Prostate gland (tissue), 2 donors: ENCODE data around the gene ANO2. TPM values are rescaled to one million over a fixed set of nuclear protein-coding genes. Genes with fewer than 3 reads are reported as not detected.

Source experiments
- DNase-seq: peaks from one replicate; pipeline ENCODE4 v3.0.0-alpha.2; 2019; ENCODE audit warnings: low spot score
- H3K27ac ChIP-seq, 2 donors: fragments of 200-600 bp; sonication (generic); 2 replicates each; pipeline ENCODE4 v1.5.1; 2017 to 2019
- H3K27me3 ChIP-seq: fragments of 200-600 bp; sonication (generic); replicated peaks from 2 replicates; pipeline ENCODE4 v1.5.1; 2019; ENCODE audit not compliant: insufficient read depth
- H3K36me3 ChIP-seq, 2 donors: fragments of 200-600 bp; sonication (generic); 1 replicate in 1 of 2; 2 replicates in 1 of 2; pipeline versions ENCODE4 v1.5.1 to v1.8.1; 2017 to 2019
- H3K4me1 ChIP-seq: fragments of 200-600 bp; sonication (generic); replicated peaks from 2 replicates; pipeline ENCODE4 v1.5.1; 2019
- H3K4me3 ChIP-seq, 2 donors: fragments of 200-600 bp; sonication (generic); 2 replicates each; pipeline ENCODE4 v1.5.1; 2017 to 2019
- H3K9me3 ChIP-seq: fragments of 200-600 bp; sonication (generic); 2 replicates; pipeline ENCODE4 v1.5.1; 2017
- POLR2A ChIP-seq: fragments of 450-650 bp; IDR thresholded peaks from one replicate; pipeline ENCODE4 v1.6.1; 2016; ENCODE audit warnings: antibody characterized with exemption, mild to moderate bottlenecking
- POLR2AphosphoS5 ChIP-seq: sonication (generic); formaldehyde crosslinking; IDR thresholded peaks from one replicate; pipeline ENCODE4 v1.6.1; 2017; ENCODE audit warnings: antibody characterized with exemption
- WGBS: methylation state at CpG from one replicate; pipeline ENCODE4 v1.1.5; 2018; 5-methylcytosine and 5-hydroxymethylcytosine counted together
- intact Hi-C: fragments of 100-400 bp; cut with DNase I; formaldehyde crosslinking; loops from one replicate; pipeline ENCODE4 v1.14.2; 2022
- total RNA-seq, 2 donors: library from RNA; depleted of rRNA; stranded (reverse); fragments of >200 nt; gene quantifications; one replicate each; pipeline ENCODE4 v1.1.0, GENCODE V29; 2016
- TF ChIP-seq, protein P1 (sequence below), 4 experiments: fragments of 200-600 bp in 2 of 4; fragments of 450-650 bp in 2 of 4; sonication (generic) in 2 of 4; IDR thresholded peaks; 1 replicate in 3 of 4; 2 replicates in 1 of 4; pipeline ENCODE4 v1.5.1; 2016 to 2019; ENCODE audit warnings: antibody characterized with exemption in 4 of 4, mild to moderate bottlenecking in 2 of 4, moderate library complexity in 2 of 4

The ANO2 gene
- total RNA-seq, 2 donors from 2014 or later: 0.64 to 7.0 TPM

DNA sequence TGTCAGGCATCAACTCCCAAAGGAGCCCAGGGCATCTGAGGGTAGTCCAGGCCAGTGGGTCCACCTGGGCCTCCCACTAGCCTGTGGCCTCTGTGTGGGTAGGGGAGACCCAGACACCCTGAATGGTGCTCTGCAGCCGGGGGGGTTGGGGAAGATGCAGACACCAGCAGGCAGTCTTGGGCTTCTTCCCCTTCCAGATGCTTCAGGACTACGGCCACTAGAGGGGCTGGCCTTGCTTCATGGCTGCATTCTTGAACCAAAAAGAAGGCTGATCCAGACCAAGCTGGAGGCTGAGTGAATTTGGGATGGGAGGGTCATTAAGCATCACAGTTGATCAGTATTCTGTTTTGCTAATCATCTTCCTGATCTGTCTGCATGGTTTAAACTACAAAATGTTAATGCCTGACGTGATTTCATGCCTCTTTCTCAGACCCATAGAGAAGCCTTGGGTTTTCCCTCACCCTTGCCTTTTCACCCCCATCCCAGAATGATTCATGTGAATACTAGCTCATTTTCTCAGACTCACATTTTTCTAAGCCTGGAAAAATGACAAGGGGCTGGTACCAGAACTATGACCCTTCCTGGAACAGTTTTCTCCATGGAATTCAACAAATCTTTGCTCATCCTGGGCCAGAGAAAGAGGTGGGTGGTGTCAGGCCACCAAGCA lies 379.0 kb downstream of the ANO2 start:
- intact Hi-C loops: no loop called here
- WGBS: 89% methylated on average over 3 of the region's 3 CpGs
- Histone ChIP-seq H3K4me1 (no peaks in the 10 kb centered on the region), H3K27me3 (no peaks in the 10 kb centered on the region), H3K4me3 (no peak overlapping the region), H3K9me3 (no peaks in the 10 kb centered on the region), H3K36me3 (no peaks in the 10 kb centered on the region), H3K27ac (no peak overlapping the region)
- DNase-seq: no peak
- TF ChIP-seq POLR2AphosphoS5 (no peak), POLR2A (no peak)
- TF ChIP-seq, protein P1, sequence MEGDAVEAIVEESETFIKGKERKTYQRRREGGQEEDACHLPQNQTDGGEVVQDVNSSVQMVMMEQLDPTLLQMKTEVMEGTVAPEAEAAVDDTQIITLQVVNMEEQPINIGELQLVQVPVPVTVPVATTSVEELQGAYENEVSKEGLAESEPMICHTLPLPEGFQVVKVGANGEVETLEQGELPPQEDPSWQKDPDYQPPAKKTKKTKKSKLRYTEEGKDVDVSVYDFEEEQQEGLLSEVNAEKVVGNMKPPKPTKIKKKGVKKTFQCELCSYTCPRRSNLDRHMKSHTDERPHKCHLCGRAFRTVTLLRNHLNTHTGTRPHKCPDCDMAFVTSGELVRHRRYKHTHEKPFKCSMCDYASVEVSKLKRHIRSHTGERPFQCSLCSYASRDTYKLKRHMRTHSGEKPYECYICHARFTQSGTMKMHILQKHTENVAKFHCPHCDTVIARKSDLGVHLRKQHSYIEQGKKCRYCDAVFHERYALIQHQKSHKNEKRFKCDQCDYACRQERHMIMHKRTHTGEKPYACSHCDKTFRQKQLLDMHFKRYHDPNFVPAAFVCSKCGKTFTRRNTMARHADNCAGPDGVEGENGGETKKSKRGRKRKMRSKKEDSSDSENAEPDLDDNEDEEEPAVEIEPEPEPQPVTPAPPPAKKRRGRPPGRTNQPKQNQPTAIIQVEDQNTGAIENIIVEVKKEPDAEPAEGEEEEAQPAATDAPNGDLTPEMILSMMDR (IDR thresholded peaks at IDR 0.05): no peak

DNA sequence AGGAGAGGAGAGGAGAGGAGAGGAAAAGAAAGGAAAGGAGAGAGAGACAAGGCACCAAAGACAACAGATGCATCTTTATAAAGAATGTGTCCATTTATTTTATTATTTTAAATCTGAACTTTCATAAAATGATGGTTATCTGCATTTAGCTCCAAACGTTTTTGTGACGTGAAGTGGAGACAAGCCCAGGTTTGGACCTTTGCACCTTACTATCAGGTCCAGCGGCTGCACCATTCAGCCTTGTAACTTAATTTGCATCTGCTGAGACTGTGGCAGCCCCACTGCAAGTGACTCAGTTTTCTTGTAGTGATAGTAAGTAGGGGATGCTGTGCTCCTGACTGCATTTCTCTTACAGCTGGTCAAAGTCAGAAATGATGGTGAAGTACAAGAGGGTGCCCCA lies 382.5 kb downstream of the ANO2 start:
- no peak for DNase-seq
- Histone ChIP-seq H3K4me1 (no peaks in the 10 kb centered on the region), H3K36me3 (no peaks in the 10 kb centered on the region), H3K27ac (no peak overlapping the region), H3K9me3 (no peaks in the 10 kb centered on the region), H3K4me3 (no peak overlapping the region), H3K27me3 (no peaks in the 10 kb centered on the region)
- 91% methylated on average over 3 of the region's 3 CpGs for WGBS
- TF ChIP-seq POLR2A: no peak
- TF ChIP-seq POLR2AphosphoS5: no peak
- TF ChIP-seq, protein P1 (IDR thresholded peaks at IDR 0.05): no peak
- intact Hi-C loops: no loop called here

DNA sequence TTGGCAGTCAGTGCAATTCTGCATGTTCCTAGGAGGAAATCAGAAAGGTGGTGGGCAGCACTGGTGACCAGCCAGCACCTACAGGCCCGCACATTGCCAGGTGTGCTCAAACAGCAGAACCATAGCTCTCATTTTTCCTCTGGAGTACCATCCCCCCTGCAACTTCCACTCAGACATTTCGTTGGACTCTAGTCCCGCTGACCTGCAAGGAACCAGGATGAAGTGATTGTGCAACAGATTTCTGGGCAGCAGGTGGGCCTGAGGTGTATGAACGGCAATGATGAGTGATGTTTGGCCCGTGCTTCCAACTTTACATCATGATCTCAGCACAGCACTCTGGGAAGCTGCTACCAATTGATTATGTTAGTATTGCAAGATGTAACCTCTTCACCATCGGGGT lies 383.2 kb downstream of the ANO2 start:
- Histone ChIP-seq H3K27me3 (no peaks in the 10 kb centered on the region), H3K4me3 (no peak overlapping the region), H3K36me3 (no peaks in the 10 kb centered on the region), H3K9me3 (no peaks in the 10 kb centered on the region), H3K4me1 (no peaks in the 10 kb centered on the region), H3K27ac (no peak overlapping the region)
- intact Hi-C loops: no loop called here
- TF ChIP-seq, protein P1 (IDR thresholded peaks at IDR 0.05): no peak
- TF ChIP-seq POLR2A: no peak
- TF ChIP-seq POLR2AphosphoS5: no peak
- WGBS: 89% methylated on average over 6 of the region's 6 CpGs
- DNase-seq: no peak

DNA sequence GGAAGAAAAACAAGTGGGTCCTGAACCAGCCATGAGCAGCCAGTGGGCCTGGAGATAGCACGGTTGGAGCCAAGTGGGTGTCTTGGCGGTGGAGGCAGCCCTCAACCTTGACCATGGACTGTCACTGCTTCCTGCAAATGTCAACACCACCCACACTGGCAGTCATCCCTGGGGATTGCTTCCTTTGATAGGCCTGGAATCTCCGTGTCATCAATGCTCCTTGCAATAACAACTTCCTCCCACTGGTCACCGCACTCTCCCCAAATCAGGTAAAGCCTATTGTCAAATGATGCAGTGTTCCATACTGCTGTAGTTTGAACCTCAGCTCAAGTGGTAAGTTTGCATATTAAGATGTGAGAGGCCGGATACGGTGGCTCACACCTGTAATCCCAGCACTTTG lies 384.0 kb downstream of the ANO2 start:
- no peaks in the 10 kb centered on the region for H3K4me1 ChIP-seq
- H3K27ac ChIP-seq: no peak overlapping the region
- DNase-seq: no peak
- no peak for TF ChIP-seq POLR2A
- TF ChIP-seq POLR2AphosphoS5: no peak
- TF ChIP-seq, protein P1 (IDR thresholded peaks at IDR 0.05): no peak
- H3K36me3 ChIP-seq: no peaks in the 10 kb centered on the region
- no peaks in the 10 kb centered on the region for H3K9me3 ChIP-seq
- no peak overlapping the region for H3K4me3 ChIP-seq
- intact Hi-C loops: no loop called here
- H3K27me3 ChIP-seq: no peaks in the 10 kb centered on the region
- 81% methylated on average over 6 of the region's 6 CpGs for WGBS

DNA sequence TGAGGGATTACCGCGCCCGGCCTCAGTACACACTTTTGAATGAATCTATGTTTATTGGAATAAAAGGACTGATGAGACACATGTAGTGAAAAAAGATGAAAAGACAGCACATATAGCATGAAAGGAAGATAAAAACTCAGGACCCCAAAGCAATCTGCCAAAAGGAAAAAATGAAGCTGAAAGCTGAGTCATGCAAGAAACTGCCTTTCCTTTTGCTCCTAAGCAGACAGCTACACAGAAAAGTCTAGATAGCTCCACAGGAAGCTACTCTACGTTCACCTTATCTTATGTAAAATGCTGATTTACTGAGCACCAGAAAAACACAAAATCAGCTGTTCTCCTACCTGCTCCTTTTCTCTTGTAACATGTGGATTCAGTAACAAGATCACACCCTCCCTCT lies 384.8 kb downstream of the ANO2 start:
- H3K4me3 ChIP-seq: no peak overlapping the region
- intact Hi-C loops: no loop called here
- H3K9me3 ChIP-seq: no peaks in the 10 kb centered on the region
- H3K27me3 ChIP-seq: no peaks in the 10 kb centered on the region
- WGBS: 93% methylated on average over 4 of the region's 4 CpGs
- no peaks in the 10 kb centered on the region for H3K36me3 ChIP-seq
- TF ChIP-seq, protein P1 (IDR thresholded peaks at IDR 0.05): no peak
- TF ChIP-seq POLR2A (no peak), POLR2AphosphoS5 (no peak)
- no peak overlapping the region for H3K27ac ChIP-seq
- no peak for DNase-seq
- no peaks in the 10 kb centered on the region for H3K4me1 ChIP-seq
